Right kidney (tissue), 9 donors: ENCODE data around the gene DZIP1.
"Not testable (repeated sequence)": the region's sequence is repeated elsewhere in the genome, so short reads cannot be mapped to it uniquely, and the experiment has no call there.

Experiments
- DNase-seq: peaks from one replicate; pipeline ENCODE4 v3.0.0-alpha.2; 2016
- long read RNA-seq, 8 donors: transcript quantifications; one replicate each; lab custom pipeline, GENCODE V29; 2026

The DZIP1 gene, protein sequence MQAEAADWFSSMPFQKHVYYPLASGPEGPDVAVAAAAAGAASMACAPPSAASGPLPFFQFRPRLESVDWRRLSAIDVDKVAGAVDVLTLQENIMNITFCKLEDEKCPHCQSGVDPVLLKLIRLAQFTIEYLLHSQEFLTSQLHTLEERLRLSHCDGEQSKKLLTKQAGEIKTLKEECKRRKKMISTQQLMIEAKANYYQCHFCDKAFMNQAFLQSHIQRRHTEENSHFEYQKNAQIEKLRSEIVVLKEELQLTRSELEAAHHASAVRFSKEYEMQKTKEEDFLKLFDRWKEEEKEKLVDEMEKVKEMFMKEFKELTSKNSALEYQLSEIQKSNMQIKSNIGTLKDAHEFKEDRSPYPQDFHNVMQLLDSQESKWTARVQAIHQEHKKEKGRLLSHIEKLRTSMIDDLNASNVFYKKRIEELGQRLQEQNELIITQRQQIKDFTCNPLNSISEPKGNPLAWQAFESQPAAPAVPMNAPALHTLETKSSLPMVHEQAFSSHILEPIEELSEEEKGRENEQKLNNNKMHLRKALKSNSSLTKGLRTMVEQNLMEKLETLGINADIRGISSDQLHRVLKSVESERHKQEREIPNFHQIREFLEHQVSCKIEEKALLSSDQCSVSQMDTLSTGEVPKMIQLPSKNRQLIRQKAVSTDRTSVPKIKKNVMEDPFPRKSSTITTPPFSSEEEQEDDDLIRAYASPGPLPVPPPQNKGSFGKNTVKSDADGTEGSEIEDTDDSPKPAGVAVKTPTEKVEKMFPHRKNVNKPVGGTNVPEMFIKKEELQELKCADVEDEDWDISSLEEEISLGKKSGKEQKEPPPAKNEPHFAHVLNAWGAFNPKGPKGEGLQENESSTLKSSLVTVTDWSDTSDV
- long read RNA-seq, donor 1, full-length matches to known transcripts = 4 of 45 reads
- long read RNA-seq, donor 1, partial matches to known transcripts = 41 of 45 reads
- long read RNA-seq, donor 1, other reads (novel, unspliced or antisense) = 0 of 45 reads
- long read RNA-seq, donor 2, partial matches to known transcripts = 18 of 19 reads
- long read RNA-seq, donor 2, other reads (novel, unspliced or antisense) = 0 of 19 reads
- long read RNA-seq, donor 3, partial matches to known transcripts = 14 of 17 reads
- long read RNA-seq, donor 3, other reads (novel, unspliced or antisense) = 0 of 17 reads
- long read RNA-seq, donor 4, partial matches to known transcripts = 13 of 17 reads
- long read RNA-seq, donor 4, other reads (novel, unspliced or antisense) = 0 of 17 reads
- long read RNA-seq, donor 5, partial matches to known transcripts = 29 of 30 reads
- long read RNA-seq, donor 5, other reads (novel, unspliced or antisense) = 0 of 30 reads
- long read RNA-seq, donor 6, full-length matches to known transcripts = 4 of 32 reads
- long read RNA-seq, donor 6, partial matches to known transcripts = 28 of 32 reads
- long read RNA-seq, donor 6, other reads (novel, unspliced or antisense) = 0 of 32 reads
- long read RNA-seq, donor 7, partial matches to known transcripts = 5 of 7 reads
- long read RNA-seq, donor 7, other reads (novel, unspliced or antisense) = 0 of 7 reads
- long read RNA-seq, donor 8, partial matches to known transcripts = 0 of 1 reads
- long read RNA-seq, donor 8, other reads (novel, unspliced or antisense) = 0 of 1 reads

GRCh38 chr13:95644601-95645052, at the start of gene DZIP1:
DZIP1 (minus strand) TSS chr13:95644706; CDS start chr13:95642029, 2,677 bp downstream.
- DNase-seq = no peak

DNA sequence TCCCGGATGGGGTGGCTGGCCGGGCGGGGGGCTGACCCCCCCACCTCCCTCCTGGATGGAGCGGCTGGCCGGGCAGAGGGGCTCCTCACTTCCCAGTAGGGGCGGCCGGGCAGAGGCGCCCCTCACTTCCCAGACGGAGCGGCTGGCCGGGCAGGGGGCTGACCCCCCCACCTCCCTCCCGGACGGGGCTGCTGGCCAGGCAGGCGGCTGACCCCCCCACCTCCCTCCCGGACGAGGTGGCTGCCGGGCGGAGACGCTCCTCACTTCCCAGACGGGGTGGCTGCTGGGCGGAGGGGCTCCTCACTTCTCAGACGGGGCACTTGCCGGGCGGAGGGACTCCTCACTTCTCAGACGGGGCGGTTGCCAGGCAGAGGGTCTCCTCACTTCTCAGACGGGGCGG, 46.5 kb upstream of the DZIP1 start:
- DNase-seq = not testable (repeated sequence)

- no peak for DNase-seq
Measured at GRCh38 chr13:95689582-95689926, 45.0 kb upstream of the DZIP1 start.

DNA sequence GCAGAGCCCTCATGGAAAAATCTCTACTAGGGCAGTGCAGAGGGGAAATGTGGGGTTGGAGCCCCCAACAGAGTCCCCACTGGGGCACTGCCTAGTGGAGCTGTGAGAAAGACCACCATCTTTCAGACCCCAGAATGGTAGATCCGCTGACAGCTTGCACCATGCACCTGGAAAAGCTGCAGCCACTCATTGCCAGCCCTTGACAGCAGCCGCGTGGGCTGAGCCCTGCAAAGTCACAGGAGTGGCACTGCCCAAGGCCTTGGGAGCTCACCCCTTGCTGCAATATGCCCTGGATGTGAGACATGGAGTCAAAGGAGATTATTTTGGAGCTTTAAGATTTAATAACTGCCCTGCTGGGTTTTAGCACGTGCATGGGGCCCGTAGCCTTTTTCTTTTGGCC, 40.5 kb upstream of the DZIP1 start:
- not testable (repeated sequence) for DNase-seq

- DNase-seq = no peak
Measured at GRCh38 chr13:95684418-95684817, 39.9 kb upstream of the DZIP1 start.

DNA sequence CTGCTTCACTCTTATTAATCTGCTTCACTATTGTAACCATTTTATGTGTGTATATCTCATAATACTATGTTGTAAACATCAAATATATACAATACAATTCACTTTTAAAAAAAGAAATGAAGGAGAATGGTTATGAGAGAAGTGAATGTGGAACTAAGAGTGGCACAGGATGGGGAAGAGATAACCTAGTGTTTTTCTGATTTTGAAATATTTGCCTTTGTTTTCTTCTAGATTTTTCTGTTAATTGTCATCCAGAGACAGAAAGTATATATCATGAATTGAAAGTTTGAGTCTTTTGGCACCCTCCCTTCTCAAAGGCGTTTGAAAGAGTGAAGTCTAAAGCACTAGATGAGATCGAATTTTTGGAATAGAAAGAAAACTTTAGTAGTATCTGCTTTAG, 35.2 kb upstream of the DZIP1 start:
- DNase-seq = no peak

GRCh38 chr13:95678967-95679366, 34.5 kb upstream of the DZIP1 start:
- no peak for DNase-seq

DNA sequence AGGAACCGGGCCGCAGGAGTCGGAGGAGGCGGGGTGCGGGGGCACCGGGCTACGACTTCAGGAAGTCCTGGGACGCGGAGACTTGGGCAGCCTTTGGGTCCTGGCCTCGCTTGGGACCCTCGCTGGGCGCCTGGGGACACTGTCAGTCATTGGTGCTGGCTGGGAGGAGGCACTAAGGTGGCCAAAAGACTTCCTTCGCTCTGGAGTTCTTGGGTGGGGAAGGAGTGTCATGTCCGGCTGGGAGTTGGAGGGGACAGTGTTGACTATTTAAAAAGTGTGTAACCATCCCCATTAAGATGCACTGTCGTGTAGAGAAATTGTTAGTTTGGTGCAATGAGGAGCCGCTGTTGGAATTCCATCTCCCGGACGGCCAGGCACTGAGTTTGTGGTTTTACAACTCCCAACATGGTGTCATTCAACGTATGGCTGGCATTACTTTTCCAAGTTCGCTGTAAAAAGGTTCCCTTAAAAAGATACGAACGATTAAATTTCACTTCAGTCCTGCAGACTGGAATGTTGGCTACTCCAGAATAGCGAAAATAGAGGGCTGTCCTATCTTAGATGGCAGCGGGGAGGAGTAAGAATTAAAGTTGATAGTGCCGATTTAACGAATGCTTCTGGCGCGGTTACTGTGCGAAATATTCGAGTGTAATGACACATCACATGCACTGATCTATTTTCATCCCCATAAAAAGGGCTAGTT, 33.2 kb upstream of the DZIP1 start:
- DNase-seq = no peak

GRCh38 chr13:95676762-95677563, 32.5 kb upstream of the DZIP1 start, which contains the start of gene DNAJC3:
DNAJC3 (plus strand) TSS chr13:95677139; CDS start chr13:95677256, 117 bp downstream.
- DNase-seq = peak; percentile 97

DNA sequence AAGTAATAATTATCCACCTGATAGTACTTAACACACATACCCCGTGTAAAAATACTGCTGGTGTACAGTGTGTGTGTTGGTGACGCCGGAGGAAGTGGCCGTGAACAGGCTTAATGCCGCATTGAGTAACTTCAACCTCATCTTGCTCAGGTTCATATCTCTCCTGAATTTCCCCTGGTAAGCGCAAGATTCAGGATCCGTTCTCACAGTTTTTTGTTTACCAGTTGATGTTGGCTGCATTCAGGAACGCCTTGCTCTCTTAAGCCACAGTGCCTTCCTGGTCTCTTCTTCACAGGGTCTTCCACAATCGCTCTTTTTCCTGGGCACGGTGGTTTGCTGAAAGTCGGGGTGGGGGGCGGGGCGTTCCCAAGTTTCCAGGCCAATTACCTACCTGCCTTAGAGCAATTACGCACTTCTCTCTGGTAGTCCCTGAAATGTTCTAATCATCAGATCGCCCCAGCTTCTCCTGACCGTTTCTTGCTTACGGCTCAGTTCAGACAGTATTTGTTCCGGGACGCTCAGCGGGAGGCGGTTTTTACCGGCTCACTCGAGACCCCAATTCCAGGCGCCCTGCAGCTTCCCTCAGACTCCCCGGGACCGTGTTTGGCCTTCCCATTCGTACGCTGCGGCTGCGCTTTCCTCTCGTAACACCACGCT, 31.7 kb upstream of the DZIP1 start:
- no peak for DNase-seq

- DNase-seq = no peak
Measured at GRCh38 chr13:95671597-95671996, 27.1 kb upstream of the DZIP1 start.

GRCh38 chr13:95667235-95667634, 22.7 kb upstream of the DZIP1 start:
- not testable (repeated sequence) for DNase-seq

GRCh38 chr13:95660981-95661581, 16.6 kb upstream of the DZIP1 start:
- no peak for DNase-seq

- no peak for DNase-seq
Measured at GRCh38 chr13:95659500-95659899, 15.0 kb upstream of the DZIP1 start.

- DNase-seq = no peak
Measured at GRCh38 chr13:95656386-95657015, 12.0 kb upstream of the DZIP1 start.

DNA sequence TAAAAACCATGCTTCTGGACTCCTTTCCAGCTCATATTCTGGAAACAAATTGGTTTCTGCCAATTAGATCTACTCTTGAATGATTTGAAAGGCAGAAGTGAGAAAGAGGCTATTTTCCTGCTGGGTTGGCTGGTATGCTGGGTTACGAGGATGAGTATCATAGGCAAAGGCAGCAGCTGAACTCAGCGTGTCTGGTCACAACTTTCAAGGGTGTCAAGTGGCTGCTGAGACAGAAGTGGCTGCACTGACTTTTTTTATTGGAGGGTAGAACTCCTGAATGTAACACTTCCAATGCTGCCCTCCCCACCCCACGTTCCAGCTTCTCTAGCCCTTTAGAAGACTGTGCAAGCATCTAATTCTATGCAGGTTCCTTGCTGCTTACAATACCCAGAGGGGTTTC, 8.3 kb upstream of the DZIP1 start:
- no peak for DNase-seq

DNA sequence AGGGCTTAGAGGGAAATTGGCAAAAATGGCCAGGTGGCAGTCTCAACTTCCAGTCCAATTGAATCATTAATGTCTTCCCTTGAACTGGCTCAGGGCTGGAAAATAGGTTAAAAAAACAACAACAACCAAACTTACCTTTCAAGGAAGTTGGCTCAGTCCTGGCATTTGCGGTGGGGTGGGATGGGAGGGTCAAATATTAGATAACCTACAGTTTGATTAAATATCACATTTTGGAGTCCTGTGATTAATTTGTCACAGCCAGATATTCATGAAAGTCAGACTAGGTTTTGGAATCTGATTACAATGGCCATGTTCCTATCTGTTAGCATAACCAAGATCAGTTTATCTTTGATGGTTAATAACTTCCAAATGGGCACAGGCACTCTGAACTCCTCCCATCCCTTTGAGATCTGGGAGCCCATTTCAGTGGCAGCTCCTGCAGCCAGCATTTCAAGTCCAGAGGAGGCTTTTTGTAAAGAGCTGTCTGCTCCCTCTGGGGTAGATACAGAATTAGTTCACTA, 7.8 kb upstream of the DZIP1 start:
- DNase-seq = no peak

GRCh38 chr13:95650696-95651095, 6.2 kb upstream of the DZIP1 start:
- no peak for DNase-seq
